ENCODE measurements around the gene SAFB.

GRCh38 chr19:5694167-5694955, 71.5 kb downstream of the SAFB start:
- TF ChIP-seq CTCF (conservative IDR thresholded peaks at IDR 0.05; ENCODE audit: low read depth, low read length) (no peak), RFX5 (IDR thresholded peaks at IDR 0.05; ENCODE audit: low read depth, low read length) (no peak), POLR2A (IDR thresholded peaks at IDR 0.05; ENCODE audit: low read depth, low read length) (no peak)
